CMK (cell line): ENCODE results near the gene TXNDC17.
"Not testable (repeated sequence)": the region's sequence is repeated elsewhere in the genome, so short reads cannot be mapped to it uniquely, and the experiment has no call there.

Experiments
- DNase-seq: peaks from one replicate; pipeline ENCODE4 v3.0.0-alpha.2; 2010; ENCODE audit warnings: low read depth

TXNDC17 gene

GRCh38 chr17:6640536-6641246 lies at the start of gene TXNDC17, which contains the start of gene KIAA0753:
Gene TXNDC17 (plus strand): TSS chr17:6641060. CDS start chr17:6641083, 23 bp downstream.
Gene KIAA0753 (minus strand): TSS chr17:6640711. CDS start chr17:6635103, 5,608 bp downstream.
- peak; percentile 70 for DNase-seq

DNA sequence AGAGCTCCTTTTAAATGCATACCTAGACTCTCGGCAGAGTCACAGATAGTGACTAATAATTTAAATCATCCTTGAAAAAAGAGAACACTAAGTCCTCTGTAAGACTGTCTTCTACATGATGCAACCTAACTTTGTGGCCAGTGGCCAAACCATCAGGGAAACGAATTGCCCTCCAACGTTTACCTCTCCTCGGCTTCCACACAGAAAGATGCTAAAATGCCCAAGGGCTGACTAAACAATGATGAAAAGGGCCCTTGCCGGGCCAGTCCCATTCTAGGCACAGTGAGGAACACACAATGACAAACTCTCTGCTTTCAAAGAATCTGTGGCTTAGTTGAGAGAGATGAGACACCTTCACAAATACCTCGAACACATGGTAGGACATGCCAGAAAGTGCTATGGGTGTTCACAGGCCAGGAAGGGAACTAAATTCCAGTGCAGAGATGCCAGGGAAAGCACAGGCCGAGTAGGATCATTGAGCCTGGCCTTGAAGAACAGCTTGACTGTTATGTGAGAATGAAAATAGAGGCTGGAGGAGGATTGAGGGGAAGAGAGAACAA lies 49.2 kb upstream of the TXNDC17 start:
- no peak for DNase-seq

DNA sequence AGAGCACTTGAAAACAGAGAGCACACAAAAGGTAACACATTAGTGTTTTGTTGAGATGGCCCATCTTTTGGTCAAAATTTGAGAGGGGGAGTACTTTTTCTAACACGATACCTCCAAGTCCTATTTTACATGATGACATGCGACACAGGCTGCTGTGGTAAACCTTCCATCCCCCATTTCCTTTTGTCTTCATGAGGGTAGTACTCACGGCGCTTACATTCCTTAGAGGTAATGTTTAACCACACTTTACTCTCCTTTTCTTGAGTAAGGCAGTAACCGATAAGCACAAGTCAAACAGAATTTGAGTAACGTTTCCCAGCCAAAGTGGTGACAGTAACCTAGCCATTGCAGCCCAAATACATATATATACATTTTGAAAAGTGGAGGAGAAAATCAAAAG lies 48.7 kb upstream of the TXNDC17 start:
- no peak for DNase-seq

GRCh38 chr17:6593371-6593770 lies 47.5 kb upstream of the TXNDC17 start:
- DNase-seq = not testable (repeated sequence)

GRCh38 chr17:6596081-6596480 lies 44.8 kb upstream of the TXNDC17 start:
- no peak for DNase-seq

DNA sequence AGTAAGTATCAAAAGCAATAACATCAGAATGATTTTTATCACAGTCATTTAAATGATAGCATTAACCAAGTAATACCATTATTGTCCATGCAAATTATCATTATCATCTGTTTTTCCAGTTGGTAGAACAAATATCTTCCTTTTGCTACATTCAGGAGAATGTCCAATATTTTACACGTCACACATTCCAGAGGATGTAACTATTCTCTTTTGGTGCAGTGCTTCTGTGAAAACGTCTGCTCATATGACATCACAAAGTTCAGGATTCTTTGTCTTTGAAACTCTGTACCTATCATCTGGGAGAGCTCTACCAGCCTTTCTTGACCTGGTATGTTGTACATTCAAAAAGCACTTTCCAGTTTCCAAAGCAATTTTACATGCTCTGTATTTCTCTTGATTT lies 44.3 kb upstream of the TXNDC17 start:
- DNase-seq = no peak

DNA sequence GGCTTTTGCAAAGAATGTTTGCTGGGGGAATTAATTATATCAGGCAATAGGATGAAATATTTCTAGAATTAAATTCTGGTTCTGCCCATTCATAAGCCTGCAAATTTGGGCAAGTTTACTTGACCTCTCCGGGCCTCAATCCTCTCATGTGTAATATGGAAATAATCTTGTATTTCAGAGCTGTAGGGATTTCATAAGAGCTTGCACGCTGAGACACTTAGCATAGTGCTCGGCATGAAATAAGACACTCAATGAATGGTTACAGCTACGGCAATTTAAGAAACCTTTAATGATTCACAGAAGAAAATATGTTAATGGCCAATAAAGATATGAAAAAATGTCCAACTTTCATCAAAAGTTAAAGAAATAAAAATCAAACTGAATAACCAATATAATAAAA lies 43.9 kb upstream of the TXNDC17 start:
- DNase-seq = no peak

DNA sequence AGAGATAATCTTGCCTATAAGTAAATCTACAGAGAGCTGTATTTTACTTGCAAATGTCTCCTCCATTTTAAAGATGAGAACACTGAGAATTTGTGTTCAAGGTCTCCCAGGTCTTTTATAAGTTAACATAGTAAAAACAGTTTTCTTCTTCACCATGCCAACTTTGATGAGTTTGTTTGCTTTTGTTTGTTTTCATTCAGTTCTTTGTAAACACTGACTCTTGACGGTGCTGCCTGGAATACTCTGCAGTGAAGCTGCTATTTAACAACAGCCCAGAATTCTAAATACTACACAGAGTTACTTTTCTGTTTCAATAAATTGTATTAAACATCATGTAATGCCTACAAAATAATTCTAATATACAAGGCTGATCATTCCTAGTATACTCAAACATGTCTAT lies 43.1 kb upstream of the TXNDC17 start:
- no peak for DNase-seq

GRCh38 chr17:6599364-6599763 lies 41.5 kb upstream of the TXNDC17 start:
- no peak for DNase-seq

DNA sequence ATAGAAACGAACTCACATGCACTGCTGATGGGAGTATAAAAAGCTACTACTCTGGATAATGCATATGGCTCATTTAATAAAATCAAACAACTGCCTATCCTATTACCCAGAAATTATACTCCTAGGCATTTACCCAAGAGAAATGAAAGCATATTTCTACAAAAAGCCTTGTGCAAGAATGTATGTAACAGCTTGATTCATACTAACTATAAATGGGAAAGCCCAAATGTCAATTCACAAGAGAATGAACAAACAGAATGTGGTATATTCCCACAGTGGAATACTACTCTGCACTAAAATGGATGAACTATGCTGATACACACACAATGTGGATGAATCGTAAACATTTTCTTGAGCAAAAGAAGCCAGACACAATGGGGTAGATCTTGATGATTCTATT lies 38.7 kb upstream of the TXNDC17 start:
- no peak for DNase-seq

GRCh38 chr17:6603744-6604325 lies 37.0 kb upstream of the TXNDC17 start:
- no peak for DNase-seq

- no peak for DNase-seq
Observed at GRCh38 chr17:6605142-6605541, 35.7 kb upstream of the TXNDC17 start.

DNA sequence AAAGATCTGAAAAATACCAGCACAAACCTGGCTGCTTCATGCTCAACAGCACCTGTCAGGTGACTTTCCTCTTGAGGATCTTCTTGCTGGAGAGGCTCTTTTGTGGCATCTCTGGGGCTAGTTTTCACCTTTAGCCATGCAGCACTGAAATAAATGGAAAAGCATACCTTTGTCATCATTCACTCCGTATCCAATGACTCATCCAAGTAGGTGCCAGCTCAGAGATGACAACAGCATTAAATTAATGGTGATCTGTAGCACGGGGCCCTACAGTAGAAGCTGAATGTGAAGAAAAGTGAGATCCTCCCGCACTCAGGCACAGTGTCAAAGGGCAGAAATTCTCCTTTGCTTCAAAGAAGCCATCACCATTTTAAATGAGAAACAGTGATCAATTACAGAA lies 32.5 kb upstream of the TXNDC17 start:
- no peak for DNase-seq

GRCh38 chr17:6610011-6610410 lies 30.8 kb upstream of the TXNDC17 start:
- no peak for DNase-seq

- no peak for DNase-seq
Observed at GRCh38 chr17:6611231-6611630, 29.6 kb upstream of the TXNDC17 start.

- DNase-seq = no peak
Observed at GRCh38 chr17:6623941-6624340, 16.9 kb upstream of the TXNDC17 start.

GRCh38 chr17:6626616-6627015 lies 14.2 kb upstream of the TXNDC17 start:
- DNase-seq = no peak

- DNase-seq = no peak
Observed at GRCh38 chr17:6627019-6627418, 13.8 kb upstream of the TXNDC17 start.

- DNase-seq = no peak
Observed at GRCh38 chr17:6630390-6630789, 10.5 kb upstream of the TXNDC17 start.

DNA sequence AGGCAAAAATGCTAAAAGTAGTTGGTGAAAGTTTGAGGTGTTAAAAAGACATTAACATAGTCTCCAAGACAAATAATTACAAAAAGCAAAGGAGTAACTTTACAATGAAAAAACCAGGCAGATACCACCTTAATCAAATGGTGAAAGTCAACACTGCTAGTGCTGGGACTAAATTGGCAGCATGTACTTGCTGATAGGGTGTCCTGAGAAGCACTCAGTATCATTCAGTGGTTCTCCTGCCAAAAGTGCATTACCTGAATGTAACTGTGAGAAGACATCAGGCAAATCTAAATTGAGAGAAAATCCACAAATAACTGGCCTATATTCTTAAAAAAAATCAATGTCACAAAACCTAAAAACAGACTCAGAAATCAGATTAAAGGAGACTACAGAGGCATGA lies 8.3 kb upstream of the TXNDC17 start:
- no peak for DNase-seq

- DNase-seq = no peak
Observed at GRCh38 chr17:6633263-6633662, 7.6 kb upstream of the TXNDC17 start.

DNA sequence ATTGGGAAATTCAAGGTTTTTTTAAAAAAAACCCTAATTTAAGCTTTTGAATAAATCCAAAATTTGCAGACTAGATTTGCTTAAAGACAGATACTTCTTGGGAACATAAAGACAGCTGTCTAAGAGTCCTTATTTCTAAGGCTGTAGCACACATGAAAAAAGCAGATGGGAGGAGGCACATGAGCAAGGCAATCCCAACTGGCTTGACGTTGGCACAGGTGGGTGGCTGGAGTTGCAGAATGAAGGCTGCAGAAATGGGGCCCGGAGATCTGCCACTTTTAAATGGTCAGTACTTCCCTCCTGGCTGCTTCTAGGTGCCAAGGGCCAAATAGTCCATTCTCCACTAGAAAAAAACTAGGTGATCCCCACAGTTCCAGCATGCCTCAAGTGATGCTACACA lies 4.8 kb upstream of the TXNDC17 start:
- no peak for DNase-seq

- no peak for DNase-seq
Observed at GRCh38 chr17:6636616-6637457, 4.0 kb upstream of the TXNDC17 start.
